Measurements from ENCODE around the gene STPG3.

DNA sequence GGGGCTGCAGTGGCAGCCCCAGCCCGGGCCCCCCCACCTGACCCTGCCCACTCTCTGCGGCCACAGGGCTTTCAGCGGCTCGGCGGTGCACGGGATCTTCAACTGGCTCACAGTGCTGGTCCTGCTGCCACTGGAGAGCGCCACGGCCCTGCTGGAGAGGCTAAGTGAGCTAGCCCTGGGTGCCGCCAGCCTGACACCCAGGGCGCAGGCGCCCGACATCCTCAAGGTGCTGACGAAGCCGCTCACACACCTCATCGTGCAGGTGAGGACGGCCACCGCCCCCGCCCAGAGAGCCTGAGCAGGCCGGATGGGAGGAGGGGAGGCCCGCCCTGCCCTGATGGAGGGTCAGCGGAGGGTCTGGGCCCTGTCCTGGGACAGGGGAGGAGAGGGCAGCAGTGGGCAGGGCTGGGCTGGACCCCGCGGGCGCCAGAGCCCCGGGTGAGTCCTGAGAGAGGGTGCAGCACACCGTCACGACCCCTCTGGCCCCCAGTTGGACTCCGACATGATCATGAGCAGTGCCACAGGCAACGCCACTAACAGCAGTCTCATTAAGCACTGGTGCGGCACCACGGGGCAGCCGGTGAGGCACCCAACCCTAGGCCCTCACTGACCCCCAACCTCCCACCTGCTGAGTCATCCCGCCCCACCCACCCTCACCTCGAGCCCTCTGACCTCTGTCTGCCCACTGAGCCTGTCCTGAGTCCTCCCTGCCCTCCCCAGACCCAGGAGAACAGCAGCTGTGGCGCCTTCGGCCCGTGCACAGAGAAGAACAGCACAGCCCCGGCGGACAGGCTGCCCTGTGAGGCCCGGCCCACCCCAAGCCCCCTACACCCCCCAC lies 17.7 kb upstream of the STPG3 start:
- TF ChIP-seq, protein P1, sequence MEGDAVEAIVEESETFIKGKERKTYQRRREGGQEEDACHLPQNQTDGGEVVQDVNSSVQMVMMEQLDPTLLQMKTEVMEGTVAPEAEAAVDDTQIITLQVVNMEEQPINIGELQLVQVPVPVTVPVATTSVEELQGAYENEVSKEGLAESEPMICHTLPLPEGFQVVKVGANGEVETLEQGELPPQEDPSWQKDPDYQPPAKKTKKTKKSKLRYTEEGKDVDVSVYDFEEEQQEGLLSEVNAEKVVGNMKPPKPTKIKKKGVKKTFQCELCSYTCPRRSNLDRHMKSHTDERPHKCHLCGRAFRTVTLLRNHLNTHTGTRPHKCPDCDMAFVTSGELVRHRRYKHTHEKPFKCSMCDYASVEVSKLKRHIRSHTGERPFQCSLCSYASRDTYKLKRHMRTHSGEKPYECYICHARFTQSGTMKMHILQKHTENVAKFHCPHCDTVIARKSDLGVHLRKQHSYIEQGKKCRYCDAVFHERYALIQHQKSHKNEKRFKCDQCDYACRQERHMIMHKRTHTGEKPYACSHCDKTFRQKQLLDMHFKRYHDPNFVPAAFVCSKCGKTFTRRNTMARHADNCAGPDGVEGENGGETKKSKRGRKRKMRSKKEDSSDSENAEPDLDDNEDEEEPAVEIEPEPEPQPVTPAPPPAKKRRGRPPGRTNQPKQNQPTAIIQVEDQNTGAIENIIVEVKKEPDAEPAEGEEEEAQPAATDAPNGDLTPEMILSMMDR (IDR thresholded peaks at IDR 0.05), result no peak
- TF ChIP-seq POLR2A (IDR thresholded peaks at IDR 0.05), result no peak

Data from adrenal gland (tissue), 5 donors.